WTC11 (cell line): ENCODE data around the gene CTAG1B.
"Not testable (repeated sequence)": the region's sequence is repeated elsewhere in the genome, so short reads cannot be mapped to it uniquely, and the experiment has no call there.

Source experiments
- ATF3 ChIP-seq: sonication (generic); formaldehyde crosslinking; conservative IDR thresholded peaks from 2 replicates; pipeline ENCODE4 v1.8.1; 2022; ENCODE audit warnings: mild to moderate bottlenecking, missing genetic modification reagents
- CREM ChIP-seq: sonication (generic); formaldehyde crosslinking; IDR thresholded peaks from 2 replicates; pipeline ENCODE4 v1.8.1; 2022; ENCODE audit warnings: mild to moderate bottlenecking, missing genetic modification reagents, moderate library complexity
- E2F4 ChIP-seq: sonication (generic); formaldehyde crosslinking; IDR thresholded peaks from 2 replicates; pipeline ENCODE4 v1.8.1; 2022; ENCODE audit warnings: low read depth, mild to moderate bottlenecking, moderate library complexity, missing genetic modification reagents, borderline replicate concordance
- IRF2 ChIP-seq: sonication (generic); formaldehyde crosslinking; IDR thresholded peaks from 2 replicates; pipeline ENCODE4 v1.8.0; 2022; ENCODE audit warnings: low read depth, missing genetic modification reagents, borderline replicate concordance
- NFATC4 ChIP-seq: fragments of 250-450 bp; sonication (Bioruptor Pico); IDR thresholded peaks from 2 replicates; pipeline ENCODE4 v1.9.0; 2021; ENCODE audit warnings: mild to moderate bottlenecking
- ZNF138 ChIP-seq: sonication (generic); formaldehyde crosslinking; conservative IDR thresholded peaks from 2 replicates; pipeline ENCODE4 v1.8.1; 2022; ENCODE audit warnings: mild to moderate bottlenecking, moderate library complexity, missing genetic modification reagents
- TF ChIP-seq, protein P1 (sequence below): sonication (generic); formaldehyde crosslinking; IDR thresholded peaks from 2 replicates; pipeline ENCODE4 v1.8.1; 2022; ENCODE audit warnings: mild to moderate bottlenecking, missing genetic modification reagents, moderate library complexity, borderline replicate concordance
- TF ChIP-seq, protein P2 (sequence below): sonication (generic); formaldehyde crosslinking; IDR thresholded peaks from 2 replicates; pipeline ENCODE4 v1.8.1; 2023; ENCODE audit warnings: mild to moderate bottlenecking, missing genetic modification reagents, borderline replicate concordance
- TF ChIP-seq, protein P3 (sequence below): fragments of 200-600 bp; IDR thresholded peaks from 2 replicates; pipeline ENCODE4 v1.8.0; 2022; ENCODE audit warnings: antibody characterized with exemption

DNA sequence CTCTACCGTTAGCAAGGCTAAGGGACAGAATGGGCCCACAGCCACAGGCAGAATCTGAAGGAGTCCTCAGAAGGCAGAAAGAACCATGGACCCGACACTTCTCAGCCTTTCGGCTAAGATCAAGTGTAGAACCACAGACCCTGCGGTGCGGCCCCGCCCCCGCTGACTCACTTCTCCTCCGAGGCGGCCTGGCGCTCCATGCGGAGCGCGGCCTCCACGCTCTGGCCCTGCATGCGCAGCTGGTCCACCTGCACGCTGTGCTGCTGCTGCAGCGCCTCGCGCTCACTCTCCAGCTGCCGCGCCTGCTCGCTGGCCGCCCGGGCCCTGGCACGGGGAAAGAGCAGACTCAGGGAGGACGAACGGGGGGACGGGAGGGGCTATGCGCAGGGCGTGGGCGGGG lies 24.6 kb upstream of the CTAG1B start:
- not testable (repeated sequence) for TF ChIP-seq IRF2, ZNF138, CREM, ATF3, NFATC4, E2F4 (CRISPR knock-in tag)
- TF ChIP-seq, protein P1, sequence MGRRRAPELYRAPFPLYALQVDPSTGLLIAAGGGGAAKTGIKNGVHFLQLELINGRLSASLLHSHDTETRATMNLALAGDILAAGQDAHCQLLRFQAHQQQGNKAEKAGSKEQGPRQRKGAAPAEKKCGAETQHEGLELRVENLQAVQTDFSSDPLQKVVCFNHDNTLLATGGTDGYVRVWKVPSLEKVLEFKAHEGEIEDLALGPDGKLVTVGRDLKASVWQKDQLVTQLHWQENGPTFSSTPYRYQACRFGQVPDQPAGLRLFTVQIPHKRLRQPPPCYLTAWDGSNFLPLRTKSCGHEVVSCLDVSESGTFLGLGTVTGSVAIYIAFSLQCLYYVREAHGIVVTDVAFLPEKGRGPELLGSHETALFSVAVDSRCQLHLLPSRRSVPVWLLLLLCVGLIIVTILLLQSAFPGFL, result not testable (repeated sequence)
- TF ChIP-seq, protein P2, sequence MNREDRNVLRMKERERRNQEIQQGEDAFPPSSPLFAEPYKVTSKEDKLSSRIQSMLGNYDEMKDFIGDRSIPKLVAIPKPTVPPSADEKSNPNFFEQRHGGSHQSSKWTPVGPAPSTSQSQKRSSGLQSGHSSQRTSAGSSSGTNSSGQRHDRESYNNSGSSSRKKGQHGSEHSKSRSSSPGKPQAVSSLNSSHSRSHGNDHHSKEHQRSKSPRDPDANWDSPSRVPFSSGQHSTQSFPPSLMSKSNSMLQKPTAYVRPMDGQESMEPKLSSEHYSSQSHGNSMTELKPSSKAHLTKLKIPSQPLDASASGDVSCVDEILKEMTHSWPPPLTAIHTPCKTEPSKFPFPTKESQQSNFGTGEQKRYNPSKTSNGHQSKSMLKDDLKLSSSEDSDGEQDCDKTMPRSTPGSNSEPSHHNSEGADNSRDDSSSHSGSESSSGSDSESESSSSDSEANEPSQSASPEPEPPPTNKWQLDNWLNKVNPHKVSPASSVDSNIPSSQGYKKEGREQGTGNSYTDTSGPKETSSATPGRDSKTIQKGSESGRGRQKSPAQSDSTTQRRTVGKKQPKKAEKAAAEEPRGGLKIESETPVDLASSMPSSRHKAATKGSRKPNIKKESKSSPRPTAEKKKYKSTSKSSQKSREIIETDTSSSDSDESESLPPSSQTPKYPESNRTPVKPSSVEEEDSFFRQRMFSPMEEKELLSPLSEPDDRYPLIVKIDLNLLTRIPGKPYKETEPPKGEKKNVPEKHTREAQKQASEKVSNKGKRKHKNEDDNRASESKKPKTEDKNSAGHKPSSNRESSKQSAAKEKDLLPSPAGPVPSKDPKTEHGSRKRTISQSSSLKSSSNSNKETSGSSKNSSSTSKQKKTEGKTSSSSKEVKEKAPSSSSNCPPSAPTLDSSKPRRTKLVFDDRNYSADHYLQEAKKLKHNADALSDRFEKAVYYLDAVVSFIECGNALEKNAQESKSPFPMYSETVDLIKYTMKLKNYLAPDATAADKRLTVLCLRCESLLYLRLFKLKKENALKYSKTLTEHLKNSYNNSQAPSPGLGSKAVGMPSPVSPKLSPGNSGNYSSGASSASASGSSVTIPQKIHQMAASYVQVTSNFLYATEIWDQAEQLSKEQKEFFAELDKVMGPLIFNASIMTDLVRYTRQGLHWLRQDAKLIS (CRISPR knock-in tag), result not testable (repeated sequence)
- TF ChIP-seq, protein P3, sequence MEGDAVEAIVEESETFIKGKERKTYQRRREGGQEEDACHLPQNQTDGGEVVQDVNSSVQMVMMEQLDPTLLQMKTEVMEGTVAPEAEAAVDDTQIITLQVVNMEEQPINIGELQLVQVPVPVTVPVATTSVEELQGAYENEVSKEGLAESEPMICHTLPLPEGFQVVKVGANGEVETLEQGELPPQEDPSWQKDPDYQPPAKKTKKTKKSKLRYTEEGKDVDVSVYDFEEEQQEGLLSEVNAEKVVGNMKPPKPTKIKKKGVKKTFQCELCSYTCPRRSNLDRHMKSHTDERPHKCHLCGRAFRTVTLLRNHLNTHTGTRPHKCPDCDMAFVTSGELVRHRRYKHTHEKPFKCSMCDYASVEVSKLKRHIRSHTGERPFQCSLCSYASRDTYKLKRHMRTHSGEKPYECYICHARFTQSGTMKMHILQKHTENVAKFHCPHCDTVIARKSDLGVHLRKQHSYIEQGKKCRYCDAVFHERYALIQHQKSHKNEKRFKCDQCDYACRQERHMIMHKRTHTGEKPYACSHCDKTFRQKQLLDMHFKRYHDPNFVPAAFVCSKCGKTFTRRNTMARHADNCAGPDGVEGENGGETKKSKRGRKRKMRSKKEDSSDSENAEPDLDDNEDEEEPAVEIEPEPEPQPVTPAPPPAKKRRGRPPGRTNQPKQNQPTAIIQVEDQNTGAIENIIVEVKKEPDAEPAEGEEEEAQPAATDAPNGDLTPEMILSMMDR, result not testable (repeated sequence)
